ENCODE measurements around the gene R3HDM4. TPM values are rescaled to one million over a fixed set of nuclear protein-coding genes. Genes with fewer than 3 reads are reported as not detected.

R3HDM4 gene
- total RNA-seq, 2 donors from 2014 or later, result 54.5 to 55.6 TPM

- Histone ChIP-seq H3K27me3 (peaks cover 11% of the 10 kb centered on the region), H3K27ac (no peak overlapping the region), H3K9me3 (no peaks in the 10 kb centered on the region), H3K36me3 (no peaks in the 10 kb centered on the region), H3K4me3 (peak overlapping the region; percentile 91), H3K4me1 (peaks cover 6% of the 10 kb centered on the region), H3K9ac (ENCODE audit: low read depth in 2 of 2, low read length in 2 of 2) (peak overlapping the region; percentile 70 to 86)
- TF ChIP-seq, protein P1, sequence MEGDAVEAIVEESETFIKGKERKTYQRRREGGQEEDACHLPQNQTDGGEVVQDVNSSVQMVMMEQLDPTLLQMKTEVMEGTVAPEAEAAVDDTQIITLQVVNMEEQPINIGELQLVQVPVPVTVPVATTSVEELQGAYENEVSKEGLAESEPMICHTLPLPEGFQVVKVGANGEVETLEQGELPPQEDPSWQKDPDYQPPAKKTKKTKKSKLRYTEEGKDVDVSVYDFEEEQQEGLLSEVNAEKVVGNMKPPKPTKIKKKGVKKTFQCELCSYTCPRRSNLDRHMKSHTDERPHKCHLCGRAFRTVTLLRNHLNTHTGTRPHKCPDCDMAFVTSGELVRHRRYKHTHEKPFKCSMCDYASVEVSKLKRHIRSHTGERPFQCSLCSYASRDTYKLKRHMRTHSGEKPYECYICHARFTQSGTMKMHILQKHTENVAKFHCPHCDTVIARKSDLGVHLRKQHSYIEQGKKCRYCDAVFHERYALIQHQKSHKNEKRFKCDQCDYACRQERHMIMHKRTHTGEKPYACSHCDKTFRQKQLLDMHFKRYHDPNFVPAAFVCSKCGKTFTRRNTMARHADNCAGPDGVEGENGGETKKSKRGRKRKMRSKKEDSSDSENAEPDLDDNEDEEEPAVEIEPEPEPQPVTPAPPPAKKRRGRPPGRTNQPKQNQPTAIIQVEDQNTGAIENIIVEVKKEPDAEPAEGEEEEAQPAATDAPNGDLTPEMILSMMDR (IDR thresholded peaks at IDR 0.05), result no peak
- no peak for DNase-seq
- intact Hi-C loops (cut with DNase I), result no loop called here
Observed at GRCh38 chr19:924553-925086, 11.6 kb upstream of the R3HDM4 start.

GRCh38 chr19:920051-920864 lies 7.2 kb upstream of the R3HDM4 start:
- Histone ChIP-seq H3K4me1 (peaks cover 25% of the 10 kb centered on the region), H3K4me3 (peak overlapping the region; percentile 19), H3K36me3 (no peaks in the 10 kb centered on the region), H3K27me3 (peaks cover 43% of the 10 kb centered on the region), H3K9ac (ENCODE audit: low read depth in 2 of 2, low read length in 2 of 2) (peak overlapping the region in 1 of 2 donors; percentile 24), H3K27ac (no peak overlapping the region), H3K9me3 (no peaks in the 10 kb centered on the region)
- TF ChIP-seq, protein P1 (IDR thresholded peaks at IDR 0.05), result no peak
- no peak for DNase-seq
- intact Hi-C loops (cut with DNase I), result loop anchor here (2.0 kb wide), 2 partner anchors 65 to 149 kb away; no protein-coding TSS in a partner anchor

DNA sequence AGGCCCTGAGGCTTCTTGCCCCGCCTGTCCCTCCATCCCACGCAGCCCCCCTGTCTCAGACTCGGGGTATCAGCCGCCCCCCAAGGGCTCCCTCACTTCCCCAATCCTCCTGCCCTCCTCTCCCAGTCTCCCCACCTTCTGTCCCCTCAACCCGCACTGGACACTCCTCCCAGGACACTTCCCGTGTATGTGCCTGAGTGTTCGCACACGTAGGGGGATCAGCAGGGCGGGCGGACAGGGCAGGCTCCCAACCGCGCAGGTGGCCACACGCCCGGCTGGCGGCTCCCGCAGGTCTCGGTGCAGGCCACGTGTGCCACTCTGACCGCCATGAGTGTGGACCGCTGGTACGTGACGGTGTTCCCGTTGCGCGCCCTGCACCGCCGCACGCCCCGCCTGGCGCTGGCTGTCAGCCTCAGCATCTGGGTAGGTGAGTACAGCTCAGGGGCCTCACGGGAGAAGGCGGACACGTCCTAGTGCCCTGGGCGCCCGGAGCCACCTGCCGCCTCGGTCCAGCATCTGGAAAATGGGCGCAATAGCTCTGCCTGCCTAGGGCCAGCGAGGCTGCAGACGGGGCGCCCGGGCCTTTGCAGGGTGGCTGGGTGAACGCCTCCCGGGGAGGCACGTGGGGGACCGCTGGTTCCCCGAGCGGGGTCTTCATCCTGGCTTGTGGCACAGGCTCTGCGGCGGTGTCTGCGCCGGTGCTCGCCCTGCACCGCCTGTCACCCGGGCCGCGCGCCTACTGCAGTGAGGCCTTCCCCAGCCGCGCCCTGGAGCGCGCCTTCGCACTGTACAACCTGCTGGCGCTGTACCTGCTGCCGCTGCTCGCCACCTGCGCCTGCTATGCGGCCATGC lies 6.4 kb upstream of the R3HDM4 start:
- H3K4me1 ChIP-seq, result peaks cover 25% of the 10 kb centered on the region
- no peaks in the 10 kb centered on the region for H3K36me3 ChIP-seq
- DNase-seq, result no peak
- peak overlapping the region in 1 of 2 donors; percentile 2 for H3K9ac ChIP-seq (ENCODE audit: low read depth in 2 of 2, low read length in 2 of 2)
- intact Hi-C loops (cut with DNase I), result loop anchor here (2.0 to 5.0 kb wide), 3 partner anchors 52 to 149 kb away; no protein-coding TSS in a partner anchor
- no peaks in the 10 kb centered on the region for H3K9me3 ChIP-seq
- H3K27me3 ChIP-seq, result peaks cover 43% of the 10 kb centered on the region
- TF ChIP-seq, protein P1 (IDR thresholded peaks at IDR 0.05), result no peak
- H3K27ac ChIP-seq, result no peak overlapping the region
- H3K4me3 ChIP-seq, result peak overlapping the region; percentile 19

DNA sequence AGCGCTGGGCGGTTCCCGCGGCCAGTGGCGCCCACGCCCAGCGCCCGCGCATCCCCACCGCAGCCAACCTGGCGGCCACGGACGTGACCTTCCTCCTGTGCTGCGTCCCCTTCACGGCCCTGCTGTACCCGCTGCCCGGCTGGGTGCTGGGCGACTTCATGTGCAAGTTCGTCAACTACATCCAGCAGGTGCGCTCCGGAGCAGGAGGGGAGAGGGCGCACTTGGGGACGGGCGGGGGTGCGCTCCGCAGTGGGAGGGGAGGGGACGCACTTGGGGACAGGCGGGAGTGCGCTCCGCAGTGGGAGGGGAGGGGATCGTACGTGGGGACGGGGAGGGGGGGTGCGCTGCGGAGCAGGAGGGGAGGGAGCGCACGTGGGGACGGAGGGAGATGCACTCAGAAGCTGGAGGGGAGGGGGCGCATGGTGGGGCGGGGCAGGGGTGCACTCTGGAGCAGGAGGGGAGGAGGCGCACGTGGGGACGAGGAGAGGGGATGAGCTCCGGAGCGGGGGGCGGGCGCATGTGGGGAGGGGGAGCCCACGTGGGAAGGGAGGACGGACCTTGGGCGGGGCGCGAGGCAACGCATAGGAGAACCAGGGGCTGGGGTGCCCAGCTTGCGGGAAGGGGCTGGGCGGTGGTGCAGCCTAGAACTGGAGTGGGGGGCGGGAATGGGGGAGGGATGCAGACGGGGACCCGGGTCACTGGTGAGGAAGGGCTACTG lies 5.6 kb upstream of the R3HDM4 start:
- TF ChIP-seq, protein P1 (IDR thresholded peaks at IDR 0.05), result no peak
- no peak for DNase-seq
- Histone ChIP-seq H3K27me3 (peaks cover 43% of the 10 kb centered on the region), H3K9me3 (no peaks in the 10 kb centered on the region), H3K9ac (ENCODE audit: low read depth in 2 of 2, low read length in 2 of 2) (no peak overlapping the region), H3K36me3 (no peaks in the 10 kb centered on the region), H3K4me1 (peaks cover 27% of the 10 kb centered on the region), H3K27ac (no peak overlapping the region), H3K4me3 (no peak overlapping the region)
- intact Hi-C loops (cut with DNase I), result loop anchor here (5.0 kb wide), 1 partner anchor 51 kb away; no protein-coding TSS in a partner anchor

DNA sequence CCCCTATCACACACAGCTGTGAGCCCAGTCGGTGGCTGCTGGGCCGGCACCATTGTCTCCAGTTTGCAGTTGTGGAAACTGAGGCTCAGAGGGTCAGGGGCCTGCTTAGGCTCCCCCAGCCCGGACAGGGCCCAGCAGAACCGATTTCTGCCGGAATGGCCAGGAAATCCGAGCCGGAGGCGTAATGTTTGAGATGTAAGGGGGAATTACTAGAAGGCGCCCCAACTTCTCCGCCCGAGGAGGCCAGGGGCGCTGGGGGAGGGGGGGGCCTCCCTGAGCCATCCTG lies 5.1 kb upstream of the R3HDM4 start:
- Histone ChIP-seq H3K4me3 (no peak overlapping the region), H3K27ac (no peak overlapping the region), H3K9ac (ENCODE audit: low read depth in 2 of 2, low read length in 2 of 2) (no peak overlapping the region), H3K36me3 (no peaks in the 10 kb centered on the region), H3K27me3 (peaks cover 43% of the 10 kb centered on the region), H3K9me3 (no peaks in the 10 kb centered on the region), H3K4me1 (peaks cover 28% of the 10 kb centered on the region)
- DNase-seq, result no peak
- TF ChIP-seq, protein P1 (IDR thresholded peaks at IDR 0.05), result no peak
- intact Hi-C loops (cut with DNase I), result loop anchor here (5.0 kb wide), 1 partner anchor 51 kb away; no protein-coding TSS in a partner anchor

Data from colonic mucosa (tissue), 4 donors.